Vagina (tissue), 2 donors: ENCODE measurements around the gene RNPEP.

Source experiments
- POLR2AphosphoS5 ChIP-seq, 2 donors: sonication (generic); formaldehyde crosslinking; IDR thresholded peaks; one replicate each; pipeline ENCODE4 v1.9.0; 2017; ENCODE audit warnings: antibody characterized with exemption in 2 of 2, mild to moderate bottlenecking in 2 of 2, low read depth in 1 of 2; ENCODE audit not compliant: insufficient read depth in 1 of 2
- TF ChIP-seq, protein P1 (sequence below), 3 experiments: fragments of 450-650 bp in 2 of 3; fragments of 200-600 bp in 1 of 3; sonication (generic) in 1 of 3; IDR thresholded peaks; one replicate each; pipeline ENCODE4 v1.5.1; 2017 to 2019; ENCODE audit warnings: antibody characterized with exemption in 3 of 3, mild to moderate bottlenecking in 2 of 3, moderate library complexity in 2 of 3

DNA sequence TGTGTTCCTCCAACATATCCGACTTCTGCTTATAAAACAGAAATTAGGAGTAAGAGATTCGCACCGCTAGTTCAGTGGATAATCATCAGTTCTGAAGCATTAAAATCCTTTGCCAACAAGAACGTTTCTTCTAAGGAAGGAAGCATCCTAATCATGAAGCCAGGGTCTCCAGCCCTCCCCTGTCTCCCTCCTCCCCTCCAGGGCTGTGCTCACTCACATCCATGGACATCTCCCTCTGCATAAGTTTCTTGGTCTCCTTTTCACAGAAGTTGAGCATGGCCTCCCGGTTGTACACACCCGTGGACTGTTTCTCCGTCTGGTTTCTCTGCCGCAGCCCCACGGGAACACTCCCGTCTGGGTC, 36.6 kb upstream of the RNPEP start:
- TF ChIP-seq, protein P1, sequence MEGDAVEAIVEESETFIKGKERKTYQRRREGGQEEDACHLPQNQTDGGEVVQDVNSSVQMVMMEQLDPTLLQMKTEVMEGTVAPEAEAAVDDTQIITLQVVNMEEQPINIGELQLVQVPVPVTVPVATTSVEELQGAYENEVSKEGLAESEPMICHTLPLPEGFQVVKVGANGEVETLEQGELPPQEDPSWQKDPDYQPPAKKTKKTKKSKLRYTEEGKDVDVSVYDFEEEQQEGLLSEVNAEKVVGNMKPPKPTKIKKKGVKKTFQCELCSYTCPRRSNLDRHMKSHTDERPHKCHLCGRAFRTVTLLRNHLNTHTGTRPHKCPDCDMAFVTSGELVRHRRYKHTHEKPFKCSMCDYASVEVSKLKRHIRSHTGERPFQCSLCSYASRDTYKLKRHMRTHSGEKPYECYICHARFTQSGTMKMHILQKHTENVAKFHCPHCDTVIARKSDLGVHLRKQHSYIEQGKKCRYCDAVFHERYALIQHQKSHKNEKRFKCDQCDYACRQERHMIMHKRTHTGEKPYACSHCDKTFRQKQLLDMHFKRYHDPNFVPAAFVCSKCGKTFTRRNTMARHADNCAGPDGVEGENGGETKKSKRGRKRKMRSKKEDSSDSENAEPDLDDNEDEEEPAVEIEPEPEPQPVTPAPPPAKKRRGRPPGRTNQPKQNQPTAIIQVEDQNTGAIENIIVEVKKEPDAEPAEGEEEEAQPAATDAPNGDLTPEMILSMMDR (IDR thresholded peaks at IDR 0.05) = no peak
- no peak for TF ChIP-seq POLR2AphosphoS5 (IDR thresholded peaks at IDR 0.05; ENCODE audit: insufficient read depth in 1 of 2, low read depth in 1 of 2)
